PC-3 (cell line): ENCODE results near the gene UTS2R. TPM values are rescaled to one million over a fixed set of nuclear protein-coding genes. Genes with fewer than 3 reads are reported as not detected.
A peak's percentile ranks its signal among the peaks of the same experiment; 100 is the strongest.

Experiments used
- ATAC-seq: fragments of 200-7000 bp; cut with Tn5 transposase; 2 replicates; pipeline ENCODE4 v1.9.1; 2020; ENCODE audit warnings: mild to moderate bottlenecking, moderate library complexity
- BruUV-seq: library from RNA; stranded (reverse); fragments of 400-500 nt; replicated peaks from 2 replicates; lab custom pipeline; 2021; lab: Mats Ljungman, UMichigan
- CTCF ChIA-PET: fragments of 300-600 bp; sonication (Branson Sonifier 250); formaldehyde crosslinking; loops from one replicate; lab custom pipeline; 2022; ENCODE audit warnings: antibody characterized with exemption; lab: Charles Lee
- POLR2A ChIA-PET: fragments of 300-600 bp; sonication (Branson Sonifier 250); formaldehyde crosslinking; loops from one replicate; lab custom pipeline; 2022; ENCODE audit warnings: antibody characterized with exemption; ENCODE audit not compliant: unreplicated experiment; lab: Charles Lee
- DNase-seq: peaks from one replicate; pipeline ENCODE4 v3.0.0-alpha.2; 2015
- H2AFZ ChIP-seq: fragments of 300-600 bp; sonication (generic); 2 replicates; pipeline ENCODE4 v1.6.0; 2016; ENCODE audit warnings: antibody characterized with exemption, low read length
- H3F3A ChIP-seq: fragments of 300-600 bp; sonication (generic); one replicate; pipeline ENCODE4 v1.6.0; 2017; ENCODE audit warnings: antibody characterized with exemption, low read length, control low read depth, mild to moderate bottlenecking; ENCODE audit not compliant: unreplicated experiment
- H3K27ac ChIP-seq: fragments of 300-600 bp; sonication (generic); 2 replicates; pipeline ENCODE4 v1.5.1; 2016; ENCODE audit warnings: mild to moderate bottlenecking, low read length
- H3K27me3 ChIP-seq: fragments of 300-600 bp; sonication (generic); 2 replicates; pipeline ENCODE4 v1.6.1; 2016; ENCODE audit warnings: low read length, mixed read lengths
- H3K36me3 ChIP-seq: fragments of 300-600 bp; sonication (generic); 2 replicates; pipeline ENCODE4 v1.6.1; 2016; ENCODE audit warnings: low read depth, mixed run types, low read length, mixed read lengths
- H3K4me1 ChIP-seq: fragments of 300-600 bp; sonication (generic); 2 replicates; pipeline ENCODE4 v1.5.1; 2016; ENCODE audit warnings: low read length; ENCODE audit not compliant: insufficient read depth
- H3K4me2 ChIP-seq: fragments of 300-600 bp; sonication (generic); 2 replicates; pipeline ENCODE4 v1.6.0; 2016; ENCODE audit warnings: low read length
- H3K4me3 ChIP-seq: fragments of 300-600 bp; sonication (generic); 2 replicates; pipeline ENCODE4 v1.5.1; 2016; ENCODE audit warnings: mild to moderate bottlenecking, low read length, mixed read lengths
- H3K79me2 ChIP-seq: fragments of 300-600 bp; sonication (generic); 2 replicates; pipeline ENCODE4 v1.6.1; 2017; ENCODE audit warnings: low read length, mixed read lengths
- H3K9ac ChIP-seq: fragments of 300-600 bp; sonication (generic); 2 replicates; pipeline ENCODE4 v1.6.0; 2016; ENCODE audit warnings: mild to moderate bottlenecking, low read length
- H3K9me2 ChIP-seq: fragments of 300-600 bp; sonication (generic); replicated peaks from 2 replicates; pipeline ENCODE4 v1.6.1; 2016; ENCODE audit warnings: mixed run types, low read length, mixed read lengths
- H3K9me3 ChIP-seq: fragments of 300-600 bp; sonication (generic); 2 replicates; pipeline ENCODE4 v1.6.1; 2016; ENCODE audit warnings: low read length, mixed read lengths
- H4K20me1 ChIP-seq: fragments of 300-600 bp; sonication (generic); 2 replicates; pipeline ENCODE4 v1.6.1; 2016; ENCODE audit warnings: low read length, mixed read lengths
- CTCF ChIP-seq: fragments of 300-600 bp; sonication (generic); conservative IDR thresholded peaks from 2 replicates; pipeline ENCODE4 v1.5.1; 2017; ENCODE audit warnings: antibody characterized with exemption, low read depth, mild to moderate bottlenecking, low read length
- EZH2 ChIP-seq: fragments of 300-600 bp; sonication (generic); IDR thresholded peaks from one replicate; pipeline ENCODE4 v1.6.1; 2017; ENCODE audit warnings: antibody characterized with exemption, mild to moderate bottlenecking, low read length; ENCODE audit not compliant: unreplicated experiment
- EZH2phosphoT487 ChIP-seq: fragments of 300-600 bp; sonication (generic); IDR thresholded peaks from 2 replicates; pipeline ENCODE4 v1.6.1; 2018; ENCODE audit warnings: mild to moderate bottlenecking, antibody characterized with exemption, low read length, borderline replicate concordance
- intact Hi-C: fragments of 100-400 bp; cut with micrococcal nuclease; formaldehyde crosslinking; loops from 2 replicates; pipeline ENCODE4 v1.9.0; 2023
- total RNA-seq: library from RNA; depleted of rRNA; stranded (reverse); fragments of >200 nt; gene quantifications from 2 replicates; pipeline ENCODE4 v1.2.3, GENCODE V29; 2014

UTS2R gene
- total RNA-seq, 1 experiment from 2014 or later = not detected

GRCh38 chr17:82333279-82334171, 38.0 kb upstream of the UTS2R start, which contains the start of gene SECTM1:
Gene SECTM1 (minus strand): TSS chr17:82333766. CDS start chr17:82327240, 6,526 bp downstream.
- CTCF ChIA-PET = interaction anchor here (0.6 kb wide), 2 partner anchors 92 to 160 kb away, joined by 3 to 13 read pairs; no protein-coding TSS in a partner anchor

GRCh38 chr17:82334204-82334621, 37.4 kb upstream of the UTS2R start:
- Histone ChIP-seq H3K9me3 (no peaks in the 10 kb centered on the region), H3K9ac (peak overlapping the region; percentile 59; the same call in 1 of the 2 replicates), H3K79me2 (peaks cover 27% of the 10 kb centered on the region), H3K27ac (peak overlapping the region; percentile 69), H3K4me2 (peak overlapping the region; percentile 99), H3F3A (peaks cover 3% of the 10 kb centered on the region), H3K4me1 (peaks cover 51% of the 10 kb centered on the region), H3K36me3 (no peaks in the 10 kb centered on the region), H3K27me3 (no peaks in the 10 kb centered on the region), H3K4me3 (peak overlapping the region; percentile 76), H3K9me2 (no peaks in the 10 kb centered on the region), H2AFZ (peak overlapping the region; percentile 17; the same call in 1 of the 2 replicates), H4K20me1 (no peaks in the 10 kb centered on the region)
- intact Hi-C loops = loop anchor here (5.0 kb wide), 1 partner anchor 37 kb away; no protein-coding TSS in a partner anchor
- ChIA-PET CTCF (interaction anchor here (0.6 kb wide), 1 partner anchor 159 kb away, joined by 13 read pairs; no protein-coding TSS in a partner anchor), POLR2A (interaction anchor here (0.6 kb wide), 1 partner anchor 93 kb away, joined by 4 read pairs; no protein-coding TSS in a partner anchor)
- BruUV-seq = no TSS peak
- TF ChIP-seq EZH2phosphoT487 (no peak), EZH2 (no peak), CTCF (no peak)
- no peak for DNase-seq
- no peak for ATAC-seq

More at GRCh38 chr17:82333279-82334171, 38.0 kb upstream of the UTS2R start, which contains the start of gene SECTM1:
- TF ChIP-seq EZH2 (no peak), CTCF (no peak), EZH2phosphoT487 (peak; percentile 94)
- Histone ChIP-seq H4K20me1 (no peaks in the 10 kb centered on the region), H3K79me2 (peaks cover 27% of the 10 kb centered on the region), H3K9ac (peak within 1 kb of the TSS; percentile 79), H3K27me3 (no peaks in the 10 kb centered on the region), H3K4me2 (peak within 1 kb of the TSS; percentile 99), H2AFZ (peak within 1 kb of the TSS; percentile 48; the same call in 1 of the 2 replicates), H3F3A (peaks cover 3% of the 10 kb centered on the region), H3K27ac (peak within 1 kb of the TSS; percentile 69), H3K9me3 (no peaks in the 10 kb centered on the region), H3K4me1 (peaks cover 45% of the 10 kb centered on the region), H3K4me3 (peak within 1 kb of the TSS; percentile 76), H3K36me3 (no peaks in the 10 kb centered on the region), H3K9me2 (no peaks in the 10 kb centered on the region)
- no TSS peak for BruUV-seq
- intact Hi-C loops = loop anchor here (5.0 kb wide), 1 partner anchor 36 kb away; no protein-coding TSS in a partner anchor
- ATAC-seq (peak; percentile 26), DNase-seq (peak; percentile 51)
- POLR2A ChIA-PET = interaction anchor here (0.6 to 0.7 kb wide), 2 partner anchors 35 to 92 kb away, joined by 3 to 4 read pairs; no protein-coding TSS in a partner anchor
